ENCODE measurements around the gene UBE3B.

GRCh38 chr12:109579639-109580038, 102.2 kb downstream of the UBE3B start:
- TF ChIP-seq POLR2A (IDR thresholded peaks at IDR 0.05) (no peak), CTCF (IDR thresholded peaks at IDR 0.05) (no peak)
